ENCODE data around the gene PRR14L.

The PRR14L gene

GRCh38 chr22:31631436-31631835 is 118.5 kb downstream of the PRR14L start:
- no peak for TF ChIP-seq FOXM1 (IDR thresholded peaks at IDR 0.05; ENCODE audit: borderline replicate concordance)
- TF ChIP-seq, protein P1, sequence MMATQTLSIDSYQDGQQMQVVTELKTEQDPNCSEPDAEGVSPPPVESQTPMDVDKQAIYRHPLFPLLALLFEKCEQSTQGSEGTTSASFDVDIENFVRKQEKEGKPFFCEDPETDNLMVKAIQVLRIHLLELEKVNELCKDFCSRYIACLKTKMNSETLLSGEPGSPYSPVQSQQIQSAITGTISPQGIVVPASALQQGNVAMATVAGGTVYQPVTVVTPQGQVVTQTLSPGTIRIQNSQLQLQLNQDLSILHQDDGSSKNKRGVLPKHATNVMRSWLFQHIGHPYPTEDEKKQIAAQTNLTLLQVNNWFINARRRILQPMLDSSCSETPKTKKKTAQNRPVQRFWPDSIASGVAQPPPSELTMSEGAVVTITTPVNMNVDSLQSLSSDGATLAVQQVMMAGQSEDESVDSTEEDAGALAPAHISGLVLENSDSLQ (IDR thresholded peaks at IDR 0.05), result no peak
- no peak for TF ChIP-seq FOXK2 (IDR thresholded peaks at IDR 0.05)
- TF ChIP-seq TARDBP (IDR thresholded peaks at IDR 0.05), result no peak
- TF ChIP-seq L3MBTL2 (conservative IDR thresholded peaks at IDR 0.05), result no peak
- no peak for TF ChIP-seq LEF1 (IDR thresholded peaks at IDR 0.05; ENCODE audit: borderline replicate concordance)
- TF ChIP-seq FOXA1 (IDR thresholded peaks at IDR 0.05), result no peak
- no peak for TF ChIP-seq SP1 (IDR thresholded peaks at IDR 0.05)
- TF ChIP-seq ZNF384 (IDR thresholded peaks at IDR 0.05), result no peak
- no peak for DNase-seq (ENCODE audit: extremely low spot score)
- CTCF ChIA-PET, result interaction anchor here (0.9 to 1.7 kb wide), 2 partner anchors 180 to 339 kb away, joined by 3 to 7 read pairs; no protein-coding TSS in a partner anchor
- POLR2A ChIA-PET, result interaction anchor here (0.9 to 1.9 kb wide), 3 partner anchors 13 to 142 kb away, joined by 4 to 14 read pairs (median 4); partner anchors contain the start of genes EIF4ENIF1 and PISD

Measured in HEK293T (cell line).